Stimulated activated CD8-positive, alpha-beta memory T cell treated with anti-CD3 and anti-CD28 coated beads, Interleukin-4, amount 100 ng/mL, for 4 hours (primary cell): ENCODE results near the gene USP46.

Experiments
- DNase-seq, 2 donors: peaks; one replicate each; pipeline ENCODE4 v3.0.0-alpha.2; 2020; ENCODE audit warnings: low read depth in 2 of 2, low spot score in 1 of 2

USP46 gene

DNA sequence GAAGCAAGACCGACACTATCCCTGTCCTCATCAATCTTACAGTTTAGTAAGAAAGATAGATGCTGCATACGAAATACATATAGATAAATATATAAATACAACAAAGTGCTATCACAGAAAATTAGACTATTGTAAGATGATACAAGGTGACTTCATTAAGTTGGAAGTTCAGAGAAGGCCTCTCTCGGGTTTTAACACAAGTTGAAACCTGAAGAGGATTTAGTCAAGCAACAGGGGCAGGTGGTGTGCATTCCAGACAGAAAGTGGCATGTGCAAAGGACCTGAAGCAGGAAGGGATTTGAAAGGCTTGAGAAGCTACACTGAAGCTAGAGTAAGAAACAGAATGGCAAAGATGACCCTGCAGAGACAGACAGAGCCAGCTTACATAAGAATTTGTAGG lies 36.5 kb downstream of the USP46 start:
- DNase-seq = no peak

DNA sequence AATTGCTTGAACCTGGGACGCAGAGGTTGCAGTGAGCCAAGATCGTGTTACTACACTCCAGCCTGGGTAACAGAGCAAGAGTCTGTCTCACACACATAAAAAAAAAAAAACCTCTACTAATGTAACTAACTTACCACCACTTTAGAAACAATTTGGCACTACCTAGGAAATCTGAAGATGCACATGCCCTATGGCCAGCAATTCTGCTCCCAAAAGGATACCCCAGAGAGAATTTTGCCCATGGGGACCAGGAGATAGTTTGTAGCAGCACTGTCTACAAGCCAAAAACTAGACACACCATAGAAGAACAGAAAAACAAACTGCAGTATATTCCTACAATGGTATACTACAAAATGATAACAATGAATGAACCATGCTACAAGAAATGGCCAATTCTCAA lies 37.5 kb downstream of the USP46 start:
- no peak for DNase-seq

DNA sequence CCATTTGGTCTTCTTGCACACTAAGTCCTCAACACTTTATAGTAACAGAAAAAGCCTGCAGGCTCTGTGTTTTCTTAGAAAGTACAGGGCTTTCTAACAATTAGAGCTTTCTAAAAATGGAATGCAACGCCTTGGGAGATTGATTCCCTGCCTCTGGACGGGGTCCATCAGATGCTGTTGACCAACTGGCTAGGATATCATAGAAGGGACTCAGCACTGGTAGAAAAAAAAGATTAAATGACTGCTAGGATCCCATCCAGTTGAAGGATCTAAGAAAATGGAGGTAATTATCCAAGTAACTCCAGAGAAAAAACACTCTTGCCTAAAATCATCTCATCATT lies 39.5 kb downstream of the USP46 start:
- no peak for DNase-seq

DNA sequence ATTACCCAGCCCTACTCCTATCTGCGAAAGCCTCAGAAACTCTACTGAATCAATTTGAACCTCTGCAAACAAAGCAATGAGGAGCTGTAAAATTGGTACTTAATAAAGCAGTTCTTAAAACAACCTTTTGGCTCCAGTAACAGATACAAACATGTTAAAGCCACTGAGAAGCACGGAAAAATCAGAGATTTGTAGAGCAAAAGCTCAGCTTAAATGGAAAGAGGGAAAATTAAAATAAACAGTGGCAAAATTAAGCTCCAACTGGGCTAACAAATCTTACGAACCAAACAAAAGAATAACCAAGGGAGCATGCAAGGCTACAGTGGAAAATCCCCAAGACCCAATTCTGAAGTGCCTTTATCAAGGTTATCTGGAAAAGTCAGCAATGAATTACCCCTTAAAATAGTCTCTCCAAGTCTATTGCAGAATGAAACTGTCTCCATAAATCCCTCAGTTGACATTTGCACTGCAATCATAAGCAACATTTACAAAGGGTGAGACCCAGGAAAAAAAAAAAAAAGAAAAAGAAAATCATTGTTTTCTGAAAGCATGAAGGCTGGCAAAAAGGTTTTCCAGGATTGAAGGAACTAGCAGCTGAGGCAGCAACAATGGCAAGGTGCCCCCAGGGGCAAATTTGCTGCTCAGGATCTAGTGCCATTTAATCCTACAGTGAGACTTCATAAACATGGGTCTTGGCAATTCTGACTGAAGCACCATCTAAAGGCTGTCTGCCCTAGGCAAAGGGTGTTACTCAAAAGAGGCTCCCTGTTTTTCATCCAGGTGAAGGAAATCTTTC lies 40.1 kb downstream of the USP46 start:
- no peak for DNase-seq

DNA sequence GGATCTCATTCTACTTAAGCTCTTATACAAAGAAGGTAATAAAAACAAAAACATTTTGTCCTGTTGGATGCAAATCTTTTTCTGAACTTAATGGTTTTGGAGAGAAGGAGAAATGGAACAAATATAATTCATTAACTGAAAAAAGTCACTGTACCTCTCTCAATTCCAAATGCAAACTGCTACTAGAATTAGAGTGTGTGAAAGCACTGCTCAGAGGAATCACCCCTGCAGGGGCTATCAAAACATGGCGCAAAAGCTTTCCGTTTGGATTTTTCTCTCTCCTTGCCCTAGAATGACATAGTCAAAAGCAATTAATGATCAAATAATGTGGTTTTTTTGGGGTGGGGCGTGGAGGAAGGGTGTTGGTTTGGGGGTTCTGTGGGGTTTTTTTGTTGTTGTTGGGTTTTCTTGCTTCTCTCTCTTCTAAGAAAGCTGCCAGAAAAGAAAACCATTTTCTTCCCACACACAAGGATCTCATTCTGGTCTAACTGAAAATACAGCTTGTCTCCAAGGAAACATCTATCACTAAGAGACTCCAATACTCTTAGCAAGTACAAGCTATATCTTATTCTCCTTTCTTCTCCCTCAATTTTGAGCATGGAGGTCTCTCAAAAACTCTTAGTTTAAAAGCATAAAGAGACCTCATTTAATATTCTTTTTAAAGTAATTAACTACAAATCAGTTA lies 41.6 kb downstream of the USP46 start:
- no peak for DNase-seq

DNA sequence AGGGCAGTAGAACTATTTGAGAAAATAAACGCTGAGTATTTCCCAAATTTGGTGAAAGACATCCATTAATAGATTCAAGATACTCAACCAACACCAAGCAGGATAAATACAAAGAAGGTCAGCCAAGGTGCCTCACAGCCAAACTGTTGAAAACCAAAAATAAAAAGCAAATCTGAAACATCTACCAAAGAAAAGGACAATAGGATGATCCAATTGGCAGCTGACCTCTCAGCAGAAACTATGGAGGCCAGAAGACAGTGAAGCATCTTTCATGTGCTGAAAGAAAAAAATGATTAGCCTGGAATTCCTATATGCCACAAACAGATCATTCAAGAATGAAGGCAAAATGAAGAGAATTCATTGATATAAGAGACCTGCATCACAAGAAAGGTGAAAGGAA lies 44.9 kb downstream of the USP46 start:
- DNase-seq = no peak

DNA sequence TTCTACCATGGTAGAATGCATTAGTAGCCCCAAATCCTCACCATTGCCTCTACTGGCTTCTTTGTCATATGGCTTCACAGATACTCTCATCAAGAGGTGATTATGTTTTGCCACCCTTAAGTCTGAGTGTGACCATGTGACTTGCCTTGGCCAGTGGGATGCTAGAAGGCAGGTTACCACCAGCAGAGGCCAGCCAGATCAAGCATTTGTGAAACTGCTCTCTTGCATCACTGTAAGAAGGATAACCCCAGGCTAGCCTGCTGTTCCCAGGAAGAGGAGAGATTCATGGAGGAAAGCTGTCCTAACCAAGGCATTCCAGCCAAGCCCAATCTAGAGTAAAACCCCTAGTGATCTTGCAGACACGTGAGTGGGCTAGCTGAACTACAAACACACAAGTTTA lies 46.8 kb downstream of the USP46 start:
- DNase-seq = no peak

DNA sequence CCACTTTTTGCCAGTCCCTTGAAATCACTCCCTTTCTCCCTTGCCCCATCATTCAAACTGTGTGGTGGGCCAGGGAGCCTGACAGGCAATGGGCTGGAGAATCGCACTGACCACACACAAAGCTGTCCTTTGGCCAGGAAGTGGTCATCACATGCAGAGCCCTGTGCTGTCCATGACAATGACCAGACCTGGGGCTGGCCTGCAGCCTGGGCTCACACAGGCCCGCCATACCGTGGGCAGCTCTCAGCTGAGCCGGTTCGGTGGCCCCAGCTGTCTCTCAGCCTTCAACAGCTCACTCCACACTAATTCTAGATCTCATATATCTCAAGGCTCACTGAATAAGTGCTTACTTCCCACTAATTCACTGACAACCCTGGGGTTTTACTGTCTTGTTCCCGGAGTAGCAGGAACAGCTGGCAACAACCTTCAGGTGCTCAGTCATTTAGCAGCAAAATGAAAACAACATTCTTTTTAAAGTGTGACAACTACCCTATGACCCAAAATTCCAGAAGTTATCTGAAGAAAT lies 48.0 kb downstream of the USP46 start:
- no peak for DNase-seq

DNA sequence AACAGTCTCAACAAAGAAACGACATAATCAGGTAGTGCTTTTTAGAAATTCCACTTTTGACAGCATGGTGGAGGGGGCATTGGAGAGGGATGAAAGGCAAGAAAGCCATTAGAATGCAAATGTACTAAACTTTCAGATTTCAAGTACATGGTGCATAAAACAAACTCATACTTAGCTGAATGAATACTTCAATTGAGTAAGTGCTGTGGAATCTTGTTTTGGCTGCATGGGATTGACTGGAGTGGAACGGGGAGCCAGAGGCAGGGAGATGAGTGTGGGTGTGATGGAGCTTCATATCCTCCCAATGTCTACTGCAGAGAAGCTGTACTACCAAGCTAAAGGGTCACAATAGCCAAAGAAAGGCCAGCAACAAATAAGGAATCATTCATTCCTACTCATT lies 52.4 kb downstream of the USP46 start:
- DNase-seq = no peak

DNA sequence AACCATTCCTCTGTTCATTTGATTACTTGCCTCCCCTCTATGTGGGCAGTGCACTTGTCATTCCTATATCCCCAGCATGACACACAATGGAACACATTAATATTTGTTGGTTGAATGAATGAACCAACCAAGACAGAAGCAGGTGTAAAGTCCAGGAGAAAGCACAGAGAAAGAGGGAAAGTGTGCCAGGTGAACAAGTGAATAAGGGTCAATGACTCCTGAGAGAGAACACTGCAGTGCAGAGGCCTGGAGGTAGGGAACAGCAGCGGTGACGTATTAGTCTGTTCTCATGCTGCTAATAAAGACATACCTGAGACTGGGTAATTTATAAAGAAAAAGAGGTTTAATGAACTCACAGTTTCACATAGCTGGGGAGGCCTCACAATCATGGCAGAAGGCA lies 53.1 kb downstream of the USP46 start:
- no peak for DNase-seq

DNA sequence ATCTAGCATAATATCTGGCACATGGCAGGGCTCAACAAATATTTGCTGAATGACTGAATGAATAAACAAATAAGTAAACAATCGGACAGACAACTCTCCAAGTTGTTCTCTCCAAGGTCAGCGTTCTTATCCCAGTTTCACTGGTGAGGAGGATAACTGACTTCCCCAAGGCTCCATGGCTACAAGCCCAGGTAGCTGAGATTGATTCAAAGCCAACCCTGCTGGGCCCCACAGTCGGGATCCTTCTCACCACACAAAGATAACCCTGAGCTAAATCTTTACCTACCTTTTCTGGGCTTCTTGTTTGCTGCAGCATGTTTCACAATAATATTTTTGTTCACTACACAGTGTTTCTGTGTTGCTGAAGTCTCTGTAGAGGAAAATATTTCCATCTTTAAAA lies 54.9 kb downstream of the USP46 start:
- DNase-seq = no peak

DNA sequence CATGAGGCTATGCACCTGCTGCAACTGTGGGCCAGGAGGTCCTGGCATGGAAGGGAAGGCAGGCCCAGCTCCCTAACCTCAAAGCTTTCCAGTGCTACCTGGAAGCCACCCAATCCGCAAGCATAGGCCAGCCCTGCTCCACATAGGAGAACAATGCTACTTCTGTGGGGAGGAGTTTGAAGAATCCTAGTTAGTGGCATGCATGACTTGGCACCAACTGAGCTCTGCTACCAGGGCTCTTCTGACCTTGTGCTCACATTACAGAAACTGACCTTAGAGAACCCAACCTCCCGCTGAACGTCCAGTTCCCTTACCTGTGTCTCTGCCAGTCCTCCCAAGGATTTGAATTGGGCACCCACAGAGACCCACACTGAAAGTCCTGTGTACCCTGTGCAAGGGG lies 58.8 kb downstream of the USP46 start:
- DNase-seq = no peak

DNA sequence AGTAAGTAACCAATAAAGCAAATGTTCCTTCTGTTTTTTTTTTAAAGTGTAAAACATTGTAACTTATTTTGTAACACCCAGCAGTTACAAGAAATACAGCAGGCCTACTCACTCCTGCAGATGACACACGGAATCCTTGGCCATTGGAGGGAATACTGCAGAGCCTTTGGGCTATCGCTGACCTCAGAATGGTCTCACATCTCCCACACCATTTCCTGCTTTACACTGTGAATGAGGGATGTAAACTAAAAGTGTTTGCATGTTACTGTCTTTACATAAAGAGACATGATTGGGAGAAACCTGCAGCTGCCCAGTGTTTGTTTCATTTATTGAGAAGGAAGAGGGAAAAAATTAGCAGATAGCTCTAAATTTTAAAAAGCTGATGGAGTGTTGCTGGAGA lies 64.1 kb downstream of the USP46 start:
- no peak for DNase-seq

DNA sequence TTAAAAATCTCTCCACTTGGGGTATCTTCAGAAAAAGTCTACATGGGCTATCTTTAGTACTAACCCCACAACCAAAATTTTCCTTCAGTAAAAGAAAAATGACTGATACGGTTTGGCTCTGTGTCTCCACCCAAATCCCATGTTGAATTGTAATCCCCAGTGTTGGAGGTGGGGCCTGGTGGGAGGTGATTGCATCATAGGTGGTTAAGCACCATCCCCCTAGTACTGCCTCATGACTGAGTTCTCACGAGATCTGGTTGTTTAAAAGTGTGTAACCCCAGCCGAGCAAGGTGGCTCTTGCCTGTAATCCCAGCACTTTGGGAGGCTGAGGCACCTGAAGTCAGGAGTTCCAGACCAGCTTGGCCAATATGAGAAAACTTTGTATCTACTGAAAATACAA lies 66.8 kb downstream of the USP46 start:
- no peak for DNase-seq

DNA sequence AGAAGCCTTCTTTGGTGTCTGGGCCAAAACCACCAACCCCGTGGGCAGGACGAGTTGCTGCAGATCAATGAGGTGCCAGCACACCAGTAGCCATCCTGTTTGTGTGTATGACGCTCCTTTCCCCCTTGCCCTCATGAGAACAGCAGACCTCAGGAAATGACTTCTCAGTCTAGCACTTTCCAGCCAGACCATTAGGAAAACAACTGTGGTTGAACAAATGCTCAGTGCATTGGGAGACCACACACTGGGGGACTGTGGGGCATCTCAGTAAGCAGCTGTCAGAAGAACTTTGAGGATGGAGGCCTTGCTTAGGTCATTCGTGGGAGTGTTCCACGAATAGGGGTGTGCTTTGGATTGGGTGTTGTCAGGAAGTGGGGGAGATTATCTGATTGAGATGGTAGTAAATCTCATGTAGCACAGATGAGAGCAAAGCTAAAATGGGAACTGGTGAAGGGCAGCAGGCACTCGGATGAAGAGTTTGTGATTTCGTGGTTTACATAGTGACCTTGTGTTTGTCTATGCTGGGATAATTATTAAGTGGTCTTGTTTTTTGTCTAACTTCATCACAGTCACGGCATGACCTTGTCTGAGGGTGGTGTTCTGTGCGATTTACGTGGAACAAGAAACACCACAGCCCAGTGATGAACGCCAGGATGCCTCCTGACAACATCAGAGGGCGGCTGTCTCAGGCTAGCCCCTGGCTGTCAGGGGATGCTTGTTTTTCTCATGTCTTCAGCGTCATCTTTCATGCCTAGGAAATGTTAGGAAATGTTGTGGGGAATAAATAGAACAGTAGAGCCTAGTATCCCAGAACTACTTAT lies 70.1 kb downstream of the USP46 start:
- no peak for DNase-seq

DNA sequence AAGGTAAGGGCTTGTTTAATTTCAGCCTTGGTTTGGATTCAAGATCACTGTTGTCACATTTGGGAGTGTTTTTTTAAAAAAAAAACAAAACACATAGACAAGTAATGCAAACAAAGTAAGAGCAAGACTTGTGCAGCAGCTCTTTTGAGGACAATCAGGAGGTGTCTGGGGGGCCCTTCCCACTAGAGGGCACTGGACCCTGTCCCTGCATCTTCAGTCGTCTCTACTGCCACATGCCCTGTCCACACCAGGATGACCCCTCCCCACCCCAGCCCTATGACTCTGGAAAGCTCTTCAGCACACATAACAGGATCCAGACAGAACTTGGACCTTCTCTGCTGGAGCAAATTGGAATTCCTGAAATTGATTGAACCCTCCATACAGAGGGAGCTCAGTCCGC lies 71.0 kb downstream of the USP46 start:
- no peak for DNase-seq

DNA sequence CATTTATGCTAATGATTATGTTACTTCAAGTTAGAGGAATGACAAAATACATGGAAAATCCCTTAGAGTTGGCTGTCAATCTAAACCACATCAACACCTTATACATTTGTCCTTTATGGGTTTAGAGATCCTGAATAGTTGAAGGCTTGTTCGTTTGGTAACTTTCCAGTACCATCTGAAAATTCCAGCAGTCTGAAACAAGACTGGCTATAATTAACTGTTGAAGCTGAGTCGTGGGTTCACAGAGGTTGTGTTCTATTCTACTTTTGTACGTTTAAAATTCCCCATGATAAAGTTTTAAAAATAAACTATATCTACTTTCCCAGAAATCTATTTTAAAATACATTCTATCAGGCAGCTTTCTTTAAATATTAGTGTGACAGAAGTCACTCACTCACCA lies 73.0 kb downstream of the USP46 start:
- no peak for DNase-seq

DNA sequence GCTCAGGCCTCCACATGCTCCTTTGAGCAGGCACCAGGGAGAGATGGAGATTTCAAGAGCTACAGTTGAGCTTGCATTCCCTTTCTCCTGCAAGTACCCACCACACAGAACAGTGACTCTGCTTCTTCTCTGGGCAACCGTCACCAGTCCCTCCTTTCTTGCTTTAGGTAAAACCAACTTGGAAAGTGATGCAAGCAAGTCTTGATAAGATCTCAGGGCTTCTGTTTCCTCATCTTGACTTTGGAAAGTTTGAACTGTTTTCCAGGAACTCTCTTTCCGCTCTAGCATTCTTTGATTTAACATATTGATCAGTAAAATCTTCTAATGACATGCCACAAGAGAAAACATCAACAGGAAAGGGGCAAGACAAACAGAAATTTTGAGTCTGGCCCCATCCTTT lies 73.7 kb downstream of the USP46 start:
- no peak for DNase-seq

DNA sequence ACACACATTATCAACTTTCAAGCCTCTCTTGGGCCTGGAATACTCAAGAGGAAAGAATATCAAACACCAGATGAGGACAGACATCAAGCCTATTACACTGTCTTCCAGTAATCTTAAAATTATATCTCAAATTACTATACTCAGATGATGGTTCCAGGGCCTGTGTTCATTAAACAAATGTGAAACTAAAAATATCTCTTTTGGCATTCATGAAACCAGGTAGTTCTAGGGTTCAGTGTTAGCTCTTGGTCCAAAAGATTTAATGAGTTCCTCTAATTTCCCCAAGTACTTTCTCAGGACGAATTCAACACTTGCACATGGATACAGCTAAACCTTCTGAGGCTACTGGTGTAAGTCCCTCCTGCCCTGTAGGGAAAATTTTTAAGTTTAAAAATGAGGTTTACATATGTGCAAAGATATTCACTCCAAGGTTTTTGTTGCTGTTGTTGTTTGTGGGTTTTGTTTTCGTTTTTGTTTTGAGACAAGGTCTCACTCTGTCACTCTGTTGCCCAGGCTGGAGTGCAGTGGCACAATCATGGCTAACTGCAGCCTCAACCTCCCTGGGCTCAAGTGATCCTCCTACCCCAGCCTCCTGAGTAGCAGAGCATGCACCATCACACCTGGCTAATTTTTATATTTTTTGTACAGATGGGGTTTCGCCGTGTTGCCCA lies 79.4 kb downstream of the USP46 start:
- no peak for DNase-seq

DNA sequence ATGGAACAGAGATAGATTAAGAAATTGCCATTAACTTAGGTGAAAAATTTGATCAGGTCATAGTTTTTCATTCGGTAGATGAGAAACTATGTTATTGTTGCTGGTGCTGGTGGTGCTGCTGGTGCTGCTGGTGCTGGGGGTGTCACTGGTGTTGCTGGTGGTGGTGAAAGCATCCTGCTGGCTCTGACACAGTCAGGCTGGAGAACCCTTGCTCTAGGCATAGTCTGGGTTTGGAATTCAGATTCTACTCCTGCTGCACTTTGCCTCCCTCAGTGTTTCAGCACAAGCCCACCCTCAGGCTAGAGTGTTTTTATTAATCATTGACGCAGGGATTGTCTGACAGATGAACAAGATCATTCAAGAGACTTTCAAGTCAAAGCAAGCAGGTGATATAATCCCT lies 80.2 kb downstream of the USP46 start:
- DNase-seq = no peak

DNA sequence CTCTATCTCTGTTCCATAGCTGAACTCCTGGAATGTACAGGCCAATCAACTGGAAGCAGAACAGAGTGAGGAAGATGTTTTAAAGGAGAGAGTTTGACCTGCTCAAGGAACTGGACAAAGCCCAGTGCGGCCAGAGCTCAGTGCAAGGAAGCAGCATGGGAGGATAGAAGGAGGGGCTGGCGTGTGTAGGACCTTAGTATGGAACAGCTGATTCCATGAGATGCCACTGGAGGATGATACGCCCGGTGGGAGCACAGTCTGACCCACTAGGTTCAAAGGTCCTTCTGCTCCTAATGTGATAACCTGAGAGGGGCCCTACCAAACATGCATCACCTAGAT lies 81.5 kb downstream of the USP46 start:
- no peak for DNase-seq
